T1000 (cell line): ENCODE data around the gene UNKL.

ENCODE experiments used
- DNase-seq: peaks from one replicate; lab custom pipeline; 2025; ENCODE audit warnings: mixed read lengths; lab: John Stamatoyannopoulos, UW

UNKL gene, protein sequence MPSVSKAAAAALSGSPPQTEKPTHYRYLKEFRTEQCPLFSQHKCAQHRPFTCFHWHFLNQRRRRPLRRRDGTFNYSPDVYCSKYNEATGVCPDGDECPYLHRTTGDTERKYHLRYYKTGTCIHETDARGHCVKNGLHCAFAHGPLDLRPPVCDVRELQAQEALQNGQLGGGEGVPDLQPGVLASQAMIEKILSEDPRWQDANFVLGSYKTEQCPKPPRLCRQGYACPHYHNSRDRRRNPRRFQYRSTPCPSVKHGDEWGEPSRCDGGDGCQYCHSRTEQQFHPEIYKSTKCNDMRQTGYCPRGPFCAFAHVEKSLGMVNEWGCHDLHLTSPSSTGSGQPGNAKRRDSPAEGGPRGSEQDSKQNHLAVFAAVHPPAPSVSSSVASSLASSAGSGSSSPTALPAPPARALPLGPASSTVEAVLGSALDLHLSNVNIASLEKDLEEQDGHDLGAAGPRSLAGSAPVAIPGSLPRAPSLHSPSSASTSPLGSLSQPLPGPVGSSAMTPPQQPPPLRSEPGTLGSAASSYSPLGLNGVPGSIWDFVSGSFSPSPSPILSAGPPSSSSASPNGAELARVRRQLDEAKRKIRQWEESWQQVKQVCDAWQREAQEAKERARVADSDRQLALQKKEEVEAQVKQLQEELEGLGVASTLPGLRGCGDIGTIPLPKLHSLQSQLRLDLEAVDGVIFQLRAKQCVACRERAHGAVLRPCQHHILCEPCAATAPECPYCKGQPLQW

DNA sequence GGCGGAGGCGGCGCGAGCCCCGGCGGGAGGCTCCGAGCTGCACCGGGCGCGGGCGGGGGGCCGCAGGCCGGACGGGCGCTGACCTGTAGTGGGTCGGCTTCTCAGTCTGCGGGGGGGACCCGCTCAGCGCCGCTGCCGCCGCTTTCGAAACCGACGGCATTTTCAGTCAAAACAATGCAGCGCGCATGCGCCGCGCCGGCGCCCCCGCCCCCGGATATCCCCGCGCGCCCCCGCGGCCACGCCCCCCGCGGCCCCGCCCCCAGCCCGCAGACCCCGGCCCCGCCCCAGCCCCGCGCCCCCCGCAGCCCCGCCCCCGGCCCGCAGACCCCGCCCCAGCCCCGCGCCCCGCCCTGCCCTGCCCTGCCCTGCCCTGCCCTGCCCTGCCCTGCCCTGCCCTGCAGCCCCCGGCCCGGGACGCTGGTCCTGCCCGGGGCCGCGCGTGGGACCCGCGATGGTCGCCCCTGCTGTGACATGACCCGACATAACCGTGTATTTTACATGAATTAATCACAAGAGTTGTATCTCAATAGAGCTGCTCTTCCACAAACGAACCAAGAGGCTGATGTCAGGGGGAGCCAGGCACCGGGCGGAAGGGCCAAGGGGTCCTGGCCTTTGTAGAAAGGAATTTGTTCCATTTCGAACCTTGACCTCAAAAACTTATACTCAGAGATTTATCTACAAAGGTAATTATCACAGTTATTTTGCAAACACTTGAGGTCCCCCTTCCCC, at the start of gene UNKL:
Gene UNKL (minus strand): TSS at position 173 of the 729 bp plus-strand sequence. CDS start 13 bp downstream, at position 160.
- DNase-seq = no peak

GRCh38 chr16:1461146-1461545, 46.6 kb upstream of the UNKL start:
- no peak for DNase-seq

DNA sequence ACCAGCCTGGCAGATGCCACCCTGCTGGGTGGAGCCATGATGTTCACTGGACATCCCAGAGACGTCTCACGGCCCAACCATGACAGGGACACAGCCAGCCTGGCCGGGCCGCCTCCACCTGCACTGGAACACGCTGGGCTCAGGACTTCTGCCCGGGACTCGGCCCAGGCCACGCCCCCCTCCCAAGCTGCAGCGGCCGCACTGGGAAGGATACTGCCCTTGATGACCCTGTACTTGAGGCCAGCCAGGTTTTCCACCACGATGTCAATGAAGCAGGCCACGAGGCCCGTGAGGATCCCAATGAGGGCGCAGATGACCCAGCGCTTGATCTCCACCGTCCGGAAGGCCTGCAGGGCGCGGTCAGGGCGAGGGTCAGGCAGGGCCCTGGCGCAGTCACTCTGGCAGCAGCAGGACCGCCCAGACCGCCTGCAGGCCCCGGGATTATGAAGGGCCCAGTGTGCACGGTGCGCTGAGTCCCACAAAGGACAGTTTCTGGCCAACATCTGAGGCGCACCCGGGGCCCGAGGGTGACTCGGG, 46.2 kb upstream of the UNKL start:
- no peak for DNase-seq

DNA sequence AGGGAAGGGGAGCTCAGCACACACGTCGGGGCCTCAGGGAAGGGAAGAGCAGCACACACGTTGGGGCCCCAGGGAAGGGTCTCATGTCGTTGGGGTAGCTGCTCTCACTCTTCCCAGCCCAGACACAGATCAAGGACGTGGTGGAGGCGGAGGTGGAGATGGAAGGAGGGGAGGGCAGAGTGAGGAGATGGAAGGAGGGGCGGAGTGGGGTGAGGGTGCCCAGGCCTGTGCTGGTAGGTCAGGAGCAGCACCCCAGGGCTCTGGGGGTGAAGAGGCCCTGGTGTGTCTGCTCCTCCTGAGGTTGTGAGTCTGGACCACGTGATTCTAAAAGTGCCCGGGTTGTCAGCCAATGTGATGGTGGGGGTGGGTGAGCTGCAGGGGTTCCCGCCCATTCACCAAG, 45.5 kb upstream of the UNKL start:
- no peak for DNase-seq

DNA sequence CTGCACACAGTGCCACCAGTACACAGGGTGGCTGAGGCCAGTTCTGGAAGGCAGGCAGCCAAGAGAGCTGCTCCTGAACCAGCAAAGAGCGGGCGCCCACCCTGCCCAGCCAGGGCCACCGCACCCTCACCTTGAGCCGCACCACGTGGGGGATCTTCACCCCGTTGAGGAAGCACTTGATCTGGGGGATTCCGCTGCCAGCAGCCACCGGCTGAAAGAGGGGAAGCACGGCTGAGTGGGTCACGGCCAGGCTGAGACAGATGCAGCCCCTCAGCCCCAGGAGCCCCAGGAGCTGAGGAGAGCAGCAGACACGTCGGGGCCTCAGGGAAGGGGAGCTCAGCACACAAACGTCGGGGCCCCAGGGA, 44.5 kb upstream of the UNKL start:
- no peak for DNase-seq

GRCh38 chr16:1458336-1458976, 44.0 kb upstream of the UNKL start:
- no peak for DNase-seq

DNA sequence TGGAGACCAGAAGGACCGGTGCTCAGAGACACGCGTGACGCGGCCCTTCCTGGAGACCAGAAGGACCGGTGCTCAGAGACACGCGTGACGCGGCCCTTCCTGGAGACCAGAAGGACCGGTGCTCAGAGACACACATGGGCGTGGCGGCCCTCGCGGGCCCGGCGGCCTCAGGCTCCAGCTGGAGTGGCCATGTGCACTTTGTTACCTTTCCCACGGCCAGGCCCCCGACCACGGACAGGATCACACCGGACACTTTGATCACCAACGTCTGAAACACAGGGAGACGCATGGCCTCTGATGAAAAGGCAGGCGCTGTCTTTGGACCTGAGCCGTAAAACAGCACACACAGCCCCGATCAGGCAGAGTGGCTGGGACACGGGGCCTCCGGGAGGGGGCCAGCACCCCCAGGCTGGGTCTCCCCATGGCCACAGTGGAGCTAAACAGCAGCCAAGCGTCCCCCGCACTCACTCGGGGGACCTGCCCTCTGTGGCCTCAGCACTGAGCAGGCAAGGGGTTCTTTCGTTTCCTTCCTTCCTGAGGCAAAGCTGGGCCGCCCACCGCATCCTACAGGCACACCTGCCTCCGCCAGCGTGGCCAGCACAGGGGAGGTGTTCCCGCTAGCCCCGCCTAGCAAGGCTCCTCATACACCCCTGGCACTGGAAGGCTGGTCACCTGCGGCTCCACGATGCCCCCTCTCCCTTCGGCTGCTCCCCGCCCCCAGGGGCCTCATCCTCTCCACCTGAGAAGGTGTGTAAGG, 43.2 kb upstream of the UNKL start:
- no peak for DNase-seq

DNA sequence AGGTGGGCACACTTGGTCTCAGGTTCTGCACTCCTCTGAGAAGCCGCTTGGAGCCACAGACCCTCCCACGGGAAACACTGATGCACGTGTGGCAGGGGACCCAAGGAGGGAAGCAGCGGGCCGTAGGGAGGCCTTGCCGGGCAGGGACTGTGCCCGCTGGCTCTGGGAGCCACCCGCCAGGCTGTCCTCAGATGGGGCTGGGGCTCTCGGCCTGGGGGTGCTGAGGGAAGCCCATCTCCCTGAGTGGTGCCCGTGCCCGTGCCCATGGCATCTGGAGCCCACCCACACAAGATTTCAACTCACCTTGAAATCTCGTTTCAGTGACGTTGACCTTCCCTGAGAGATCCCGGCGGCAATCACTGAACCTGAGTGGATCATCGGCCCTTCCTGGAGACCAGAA, 42.4 kb upstream of the UNKL start:
- DNase-seq = no peak

DNA sequence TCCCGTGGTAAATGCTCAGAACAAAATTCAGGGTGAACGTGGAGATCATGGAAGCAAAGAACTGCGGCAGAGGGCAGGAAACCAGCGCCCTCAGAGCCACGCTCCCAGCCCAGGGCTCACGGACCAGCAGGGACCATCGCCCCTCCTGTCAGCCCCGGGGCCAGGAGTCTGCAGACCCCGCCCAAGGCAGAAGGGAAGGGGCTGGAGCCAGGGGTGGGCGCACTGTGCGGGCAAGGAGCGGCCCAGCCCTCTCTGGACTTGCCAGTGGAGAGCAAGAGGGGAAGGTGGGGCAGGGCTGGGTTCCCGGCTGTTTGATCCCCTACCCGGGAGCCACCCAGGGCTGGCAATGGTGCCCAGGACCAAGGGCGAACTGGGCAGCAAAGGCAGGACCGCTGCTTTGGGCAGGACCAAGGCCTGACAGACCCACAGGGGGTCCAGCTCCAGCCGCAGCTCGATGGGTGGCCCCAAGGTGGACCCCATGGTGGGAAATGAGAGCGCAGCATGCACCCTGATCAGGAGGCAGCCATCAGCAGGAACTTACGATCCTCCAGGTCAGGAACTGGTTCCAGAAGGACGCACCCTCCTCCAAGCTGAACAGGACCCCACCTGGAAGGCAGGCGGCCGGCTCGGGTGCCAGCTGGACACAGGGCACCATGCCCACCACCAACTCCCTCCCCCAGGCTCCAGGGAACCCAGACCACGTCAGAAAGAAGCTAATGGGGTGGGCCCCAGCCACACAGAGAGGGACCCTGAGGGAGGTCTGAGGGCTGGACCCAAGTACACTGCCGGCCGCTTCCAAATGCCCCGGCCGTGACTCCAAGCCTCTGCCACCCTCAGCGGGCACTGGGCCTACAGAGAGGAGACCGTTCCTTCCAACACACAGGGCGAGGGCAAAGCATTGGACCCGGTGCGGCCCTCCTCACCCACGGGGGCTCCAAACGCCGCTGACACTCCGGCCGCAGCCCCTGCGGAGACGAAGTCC, 41.0 kb upstream of the UNKL start:
- DNase-seq = no peak

DNA sequence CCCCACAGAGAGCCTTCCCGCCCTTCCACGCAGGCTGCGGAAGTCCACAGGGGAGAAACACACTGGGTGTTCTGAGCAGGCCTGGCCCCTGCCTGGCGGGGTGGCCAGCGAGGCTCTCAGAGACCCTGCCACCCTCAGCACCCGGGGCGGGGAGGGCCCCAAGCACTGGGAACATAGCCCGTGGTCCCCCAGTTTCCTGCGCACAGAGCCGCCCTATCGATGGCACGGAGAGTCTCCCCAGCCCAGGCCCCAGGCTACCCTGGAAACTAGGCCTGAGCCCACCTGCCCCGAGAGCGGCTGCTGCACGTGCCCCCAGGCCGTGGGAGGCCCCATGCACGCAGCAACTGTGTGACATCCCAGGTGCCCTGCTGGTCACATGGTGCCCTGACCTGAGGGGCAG, 40.1 kb upstream of the UNKL start:
- no peak for DNase-seq

- no peak for DNase-seq
These were observed 38.8 kb upstream of the UNKL start for GRCh38 chr16:1453316-1453715.

DNA sequence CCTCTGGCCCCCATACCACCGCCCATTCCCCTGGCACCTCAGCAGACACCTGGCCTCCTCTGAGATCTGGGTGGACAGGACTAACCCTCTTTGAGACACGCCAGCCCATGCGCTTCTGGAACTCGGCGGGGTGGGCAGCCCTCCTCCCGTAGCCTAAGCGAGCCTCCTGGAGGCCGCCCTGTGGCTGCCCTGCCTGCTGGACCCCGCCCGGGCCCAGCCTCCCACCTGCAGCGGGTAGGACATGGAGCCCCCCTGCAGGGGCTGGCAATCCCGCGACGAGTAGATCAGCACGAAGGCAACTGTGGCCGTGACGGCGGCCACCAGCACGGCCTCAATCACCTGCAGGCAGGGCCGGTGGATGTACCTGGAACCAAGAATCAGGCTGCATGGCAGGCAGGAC, 38.0 kb upstream of the UNKL start:
- DNase-seq = no peak

DNA sequence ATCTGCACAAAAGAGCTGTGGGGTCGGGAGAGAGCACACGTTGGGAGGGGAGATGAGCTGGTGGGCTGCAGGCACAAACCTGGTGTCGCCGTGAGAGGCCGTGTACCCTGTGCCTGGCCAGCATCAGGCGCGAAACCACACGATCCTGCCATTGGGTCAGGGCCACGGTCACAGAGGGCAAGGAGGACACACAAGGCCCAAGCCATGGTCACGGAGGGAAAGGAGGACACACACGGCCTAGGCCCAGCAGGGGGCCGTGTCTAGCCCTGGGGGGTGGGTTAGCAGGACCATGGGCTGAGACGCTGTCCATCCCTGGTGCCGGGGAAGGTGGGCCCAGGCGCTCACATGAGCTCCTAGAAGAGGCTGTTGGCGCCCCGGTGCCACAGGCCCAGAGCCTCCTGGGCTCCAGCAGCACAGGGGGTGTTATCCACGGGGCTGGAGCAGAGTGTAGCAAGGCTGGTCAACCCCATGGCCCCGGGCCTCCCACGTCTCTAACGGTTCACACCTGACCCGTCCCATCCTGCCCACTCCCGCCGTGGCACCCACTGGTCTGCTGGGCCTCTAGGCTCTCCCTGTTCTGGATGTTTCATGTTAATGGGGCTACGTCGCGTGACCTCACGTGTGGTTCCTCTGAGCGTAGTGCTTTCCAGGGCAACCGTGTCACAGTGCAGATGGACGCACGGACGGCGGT, 37.3 kb upstream of the UNKL start:
- DNase-seq = no peak

DNA sequence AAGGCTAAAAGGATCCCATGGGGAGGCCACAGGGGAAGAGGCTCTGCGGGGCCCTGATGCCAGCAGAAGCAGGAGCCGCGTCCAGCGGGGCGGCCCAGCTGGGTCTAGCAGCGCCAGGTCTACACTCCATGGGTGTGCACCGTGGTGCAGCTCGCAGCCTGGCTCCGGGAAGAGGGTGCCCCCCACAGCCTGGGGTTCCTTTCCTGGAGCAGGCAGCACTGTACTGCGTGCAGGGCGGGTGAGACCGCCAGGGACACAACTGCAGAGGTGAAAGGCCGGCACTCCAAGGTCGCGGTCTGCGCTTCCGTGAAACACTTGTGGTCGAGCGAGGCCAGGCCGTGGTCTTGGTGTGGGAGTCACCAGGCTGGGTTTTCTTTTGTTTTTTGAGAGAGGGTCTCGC, 36.3 kb upstream of the UNKL start:
- no peak for DNase-seq

- DNase-seq = no peak
These were observed 35.7 kb upstream of the UNKL start for GRCh38 chr16:1450218-1450617.

DNA sequence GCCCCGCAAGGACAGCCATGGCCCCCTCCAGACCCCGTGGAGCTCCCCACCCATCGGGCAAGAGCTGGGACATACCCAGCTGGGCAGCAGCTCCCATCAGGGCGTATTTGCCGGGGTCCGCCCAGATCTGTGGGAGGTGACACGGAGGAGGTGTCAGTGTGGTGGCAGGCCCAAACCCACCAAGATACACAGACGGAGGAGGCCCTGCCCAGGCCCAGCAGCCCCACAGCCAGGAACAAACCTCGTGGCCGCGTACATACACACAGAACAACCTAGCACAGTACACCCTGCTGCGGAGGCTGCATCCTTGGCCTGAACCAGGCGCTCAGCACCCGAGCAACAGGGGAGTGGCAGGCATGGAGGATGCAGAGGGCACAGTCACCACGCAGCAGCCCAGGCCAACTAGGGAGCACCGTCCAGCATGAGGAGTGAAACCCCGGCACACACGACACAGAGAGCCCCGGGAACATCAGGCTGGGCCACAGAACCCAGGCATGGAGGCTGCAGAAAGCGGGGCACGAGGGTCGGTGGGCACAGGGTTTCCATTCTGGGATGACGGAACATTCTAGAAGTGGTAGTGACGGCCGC, 34.8 kb upstream of the UNKL start:
- DNase-seq = no peak

DNA sequence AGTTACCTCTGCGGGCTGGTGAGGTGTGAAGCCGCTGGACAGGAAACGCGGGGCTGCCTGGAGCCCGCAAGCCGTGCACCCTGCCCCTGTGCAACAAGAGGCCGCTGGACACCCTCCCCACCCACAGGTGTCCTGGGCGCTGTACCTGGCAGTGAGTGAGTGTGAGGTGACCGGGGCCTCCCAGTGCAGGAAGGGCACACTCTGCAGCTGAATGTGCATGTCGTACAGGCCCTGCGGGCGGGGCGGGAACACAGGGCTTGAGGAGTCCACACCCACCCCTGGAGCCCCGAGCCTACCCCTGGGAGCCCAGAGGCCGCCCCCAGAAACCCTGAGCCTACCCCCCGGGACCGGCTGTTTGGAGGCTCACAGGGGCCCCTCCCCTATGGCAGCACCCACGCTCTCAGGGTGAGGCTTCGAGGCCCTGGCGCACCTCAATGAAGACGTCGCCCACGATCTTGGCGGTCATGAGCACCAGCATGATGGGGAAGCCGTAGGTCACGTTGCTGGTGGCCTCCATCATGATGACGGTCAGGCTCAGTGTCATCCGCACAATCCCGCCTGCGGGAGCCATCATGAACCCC, 34.1 kb upstream of the UNKL start:
- no peak for DNase-seq

- no peak for DNase-seq
These were observed 33.5 kb upstream of the UNKL start for GRCh38 chr16:1447965-1448364.
